Measurements from ENCODE around the gene KCND3. TPM values are rescaled to one million over a fixed set of nuclear protein-coding genes. Genes with fewer than 3 reads are reported as not detected.

Gene KCND3
- total and polyA plus RNA-seq, 8 donors = 0.87 to 15.8 (median 4.5) TPM

- intact Hi-C loops (cut with DNase I; ENCODE audit: low total_unique reads) = no loop called here
- peaks cover 0 to 5% (median 0%) of the 10 kb centered on the region in 3 donors for H3K27me3 ChIP-seq
- no peaks in the 10 kb centered on the region for H3K36me3 ChIP-seq
- no peak overlapping the region for H3K4me3 ChIP-seq
- WGBS, 5 donors = 74 to 84% (median 79%) methylated on average over 7 of the region's 7 CpGs
- no peak overlapping the region for H3K27ac ChIP-seq
- no peaks in the 10 kb centered on the region for H3K9me3 ChIP-seq
- no peak for TF ChIP-seq POLR2A (IDR thresholded peaks at IDR 0.05)
- no peak for TF ChIP-seq POLR2AphosphoS5 (IDR thresholded peaks at IDR 0.05)
- no peak for TF ChIP-seq CTCF (IDR thresholded peaks at IDR 0.05)
- no peak for TF ChIP-seq EP300 (IDR thresholded peaks at IDR 0.05)
- no peak for DNase-seq
- peaks cover 0 to 44% (median 19%) of the 10 kb centered on the region in 4 donors for H3K4me1 ChIP-seq
Observed at GRCh38 chr1:111878091-111878490, 111.4 kb downstream of the KCND3 start.

- Histone ChIP-seq H3K9me3 (no peaks in the 10 kb centered on the region), H3K4me3 (no peak overlapping the region), H3K27me3 (peaks cover 0 to 5% (median 0%) of the 10 kb centered on the region in 3 donors), H3K4me1 (peaks cover 0 to 42% (median 17%) of the 10 kb centered on the region in 4 donors), H3K36me3 (no peaks in the 10 kb centered on the region), H3K27ac (no peak overlapping the region)
- 81 to 97% (median 94%) methylated on average over 3 of the region's 3 CpGs for WGBS, 5 donors
- intact Hi-C loops (cut with DNase I; ENCODE audit: low total_unique reads) = no loop called here
- DNase-seq = no peak
- TF ChIP-seq POLR2AphosphoS5 (IDR thresholded peaks at IDR 0.05) = no peak
- no peak for TF ChIP-seq CTCF (IDR thresholded peaks at IDR 0.05)
- no peak for TF ChIP-seq POLR2A (IDR thresholded peaks at IDR 0.05)
Observed at GRCh38 chr1:111876631-111877030, 112.8 kb downstream of the KCND3 start.

- 75 to 86% (median 82%) methylated on average over 3 of the region's 3 CpGs for WGBS, 5 donors
- peaks cover 0 to 5% (median 0%) of the 10 kb centered on the region in 3 donors for H3K27me3 ChIP-seq
- H3K4me3 ChIP-seq = no peak overlapping the region
- peaks cover 0 to 32% (median 9%) of the 10 kb centered on the region in 4 donors for H3K4me1 ChIP-seq
- TF ChIP-seq POLR2AphosphoS5 (IDR thresholded peaks at IDR 0.05) = no peak
- no peak for TF ChIP-seq CTCF (IDR thresholded peaks at IDR 0.05)
- TF ChIP-seq EP300 (IDR thresholded peaks at IDR 0.05) = no peak
- no peak for TF ChIP-seq POLR2A (IDR thresholded peaks at IDR 0.05)
- no peak overlapping the region for H3K27ac ChIP-seq
- no peaks in the 10 kb centered on the region for H3K36me3 ChIP-seq
- no peaks in the 10 kb centered on the region for H3K9me3 ChIP-seq
- DNase-seq = peak in 1 of 2 donors; percentile 36
- intact Hi-C loops (cut with DNase I; ENCODE audit: low total_unique reads) = no loop called here
Observed at GRCh38 chr1:111875640-111876039, 113.8 kb downstream of the KCND3 start.

GRCh38 chr1:111873460-111874030 lies 115.9 kb downstream of the KCND3 start:
- H3K36me3 ChIP-seq = no peaks in the 10 kb centered on the region
- 79 to 86% (median 83%) methylated on average over 5 of the region's 5 CpGs for WGBS, 5 donors

More at GRCh38 chr1:111873460-111874030, 115.9 kb downstream of the KCND3 start:
- no peak for DNase-seq
- peaks cover 0 to 5% (median 0%) of the 10 kb centered on the region in 3 donors for H3K27me3 ChIP-seq
- no peak overlapping the region for H3K27ac ChIP-seq
- no peak overlapping the region for H3K4me3 ChIP-seq
- peaks cover 0 to 12% (median 3%) of the 10 kb centered on the region in 4 donors for H3K4me1 ChIP-seq
- TF ChIP-seq EP300 (IDR thresholded peaks at IDR 0.05) = no peak
- no peak for TF ChIP-seq POLR2A (IDR thresholded peaks at IDR 0.05)
- no peak for TF ChIP-seq POLR2AphosphoS5 (IDR thresholded peaks at IDR 0.05)
- no peak for TF ChIP-seq CTCF (IDR thresholded peaks at IDR 0.05)
- intact Hi-C loops (cut with DNase I; ENCODE audit: low total_unique reads) = no loop called here
- H3K9me3 ChIP-seq = no peaks in the 10 kb centered on the region
